ENCODE results near the gene TACC3.

GRCh38 chr4:1772853-1773538 is 51.7 kb downstream of the TACC3 start:
- TF ChIP-seq CTCF (IDR thresholded peaks at IDR 0.05) (no peak), POLR2A (IDR thresholded peaks at IDR 0.05) (no peak)

All from Peyer's patch (tissue), 4 donors.